HG03439 (cell line): Measurements from ENCODE around the gene PIK3C3.
A peak's percentile ranks its signal among the peaks of the same experiment; 100 is the strongest.
"Not testable (repeated sequence)": the region's sequence is repeated elsewhere in the genome, so short reads cannot be mapped to it uniquely, and the experiment has no call there.

Experiments used
- ATAC-seq: cut with Tn5 transposase; IDR thresholded peaks from one replicate; pipeline ENCODE4 v1.9.1; 2021; ENCODE audit warnings: mild to moderate bottlenecking, moderate library complexity; ENCODE audit not compliant: unreplicated experiment

PIK3C3 gene

DNA sequence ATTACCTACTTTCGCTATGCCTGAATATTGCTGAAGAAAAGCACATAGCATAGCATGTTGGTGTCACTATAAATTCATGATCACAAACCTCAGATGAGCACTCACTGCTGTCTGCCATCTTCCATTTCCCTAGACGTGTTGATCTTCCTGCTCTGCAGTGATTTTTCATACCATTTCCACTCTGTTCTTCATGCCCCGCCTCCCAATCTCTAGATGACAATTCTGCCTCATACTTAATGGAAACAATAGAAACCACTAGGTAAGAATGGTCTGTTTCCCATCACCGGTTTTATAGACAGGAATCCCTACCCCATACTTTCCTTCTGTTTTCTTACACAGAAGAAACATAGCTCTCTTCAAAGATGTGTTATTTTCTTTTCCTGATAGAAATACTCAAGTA is 63.8 kb downstream of the PIK3C3 start:
- no peak for ATAC-seq

DNA sequence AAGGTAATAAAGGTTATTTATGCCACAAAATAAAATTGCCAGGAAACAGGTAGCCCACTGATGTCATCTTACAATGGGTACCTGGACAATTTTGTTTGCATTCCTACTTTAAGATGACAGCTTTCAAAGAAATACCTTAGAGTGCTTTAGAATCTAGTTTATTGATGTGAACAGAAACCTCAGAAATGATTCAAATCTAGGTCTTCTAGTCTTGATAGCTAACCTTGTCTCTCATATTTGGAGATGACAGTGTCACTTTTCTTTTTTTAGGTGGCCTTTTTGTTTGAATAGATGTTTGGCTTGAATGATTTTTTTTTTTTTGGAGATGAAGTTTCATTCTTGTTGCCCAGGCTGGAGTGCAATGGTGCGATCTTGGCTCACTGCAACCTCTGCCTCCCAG is 69.1 kb downstream of the PIK3C3 start:
- ATAC-seq, result no peak

GRCh38 chr18:42025491-42025890 is 70.5 kb downstream of the PIK3C3 start:
- ATAC-seq, result peak; percentile 5

- ATAC-seq, result peak; percentile 94
Observed at GRCh38 chr18:42025974-42026625, 71.1 kb downstream of the PIK3C3 start.

- no peak for ATAC-seq
Observed at GRCh38 chr18:42028247-42028832, 73.3 kb downstream of the PIK3C3 start.

DNA sequence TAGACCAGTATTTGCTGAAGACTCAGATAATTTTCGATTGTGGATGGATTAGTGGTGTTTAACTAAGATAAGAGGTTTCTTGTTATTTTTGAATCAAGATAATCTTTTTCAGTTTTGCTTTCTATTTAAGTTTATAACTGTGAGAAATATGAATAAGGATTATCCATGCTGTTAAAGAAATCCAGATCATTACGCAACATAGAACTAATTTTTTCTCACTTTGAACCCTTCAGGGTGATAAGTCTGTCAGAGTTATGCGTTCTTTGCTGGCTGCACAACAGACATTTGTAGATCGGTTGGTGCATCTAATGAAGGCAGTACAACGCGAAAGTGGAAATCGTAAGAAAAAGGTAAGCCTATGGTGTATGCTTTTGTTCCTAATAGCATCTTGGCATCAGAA is 74.1 kb downstream of the PIK3C3 start:
- no peak for ATAC-seq

DNA sequence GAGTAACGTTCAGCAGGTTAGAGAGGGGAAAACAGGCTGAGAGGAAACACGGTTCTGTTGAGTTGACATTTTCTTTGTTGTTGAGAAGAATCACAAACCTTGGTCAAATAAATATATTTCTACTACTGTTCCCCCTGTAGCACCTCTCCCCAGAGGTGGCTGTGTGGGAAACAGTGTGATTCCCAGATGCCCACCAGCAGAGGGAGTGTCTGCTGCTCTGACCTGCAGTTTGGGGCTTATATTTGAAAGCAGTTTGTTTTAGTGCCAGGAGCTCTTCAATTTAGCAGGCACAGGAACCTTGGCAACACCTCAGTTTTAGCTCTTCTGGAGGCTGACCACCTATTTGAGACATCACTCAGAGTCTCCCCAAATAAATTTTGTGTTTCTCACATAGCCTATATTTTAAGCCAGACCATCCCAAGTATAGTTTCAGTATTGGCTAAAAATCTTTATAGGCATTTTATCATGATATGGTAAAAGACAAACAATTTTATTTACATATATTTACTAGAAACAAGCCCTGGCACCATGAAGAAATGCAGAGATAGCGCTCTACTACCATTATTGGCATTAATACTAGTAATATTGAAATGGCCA is 75.7 kb downstream of the PIK3C3 start:
- ATAC-seq, result no peak

- no peak for ATAC-seq
Observed at GRCh38 chr18:42032447-42032846, 77.4 kb downstream of the PIK3C3 start.

DNA sequence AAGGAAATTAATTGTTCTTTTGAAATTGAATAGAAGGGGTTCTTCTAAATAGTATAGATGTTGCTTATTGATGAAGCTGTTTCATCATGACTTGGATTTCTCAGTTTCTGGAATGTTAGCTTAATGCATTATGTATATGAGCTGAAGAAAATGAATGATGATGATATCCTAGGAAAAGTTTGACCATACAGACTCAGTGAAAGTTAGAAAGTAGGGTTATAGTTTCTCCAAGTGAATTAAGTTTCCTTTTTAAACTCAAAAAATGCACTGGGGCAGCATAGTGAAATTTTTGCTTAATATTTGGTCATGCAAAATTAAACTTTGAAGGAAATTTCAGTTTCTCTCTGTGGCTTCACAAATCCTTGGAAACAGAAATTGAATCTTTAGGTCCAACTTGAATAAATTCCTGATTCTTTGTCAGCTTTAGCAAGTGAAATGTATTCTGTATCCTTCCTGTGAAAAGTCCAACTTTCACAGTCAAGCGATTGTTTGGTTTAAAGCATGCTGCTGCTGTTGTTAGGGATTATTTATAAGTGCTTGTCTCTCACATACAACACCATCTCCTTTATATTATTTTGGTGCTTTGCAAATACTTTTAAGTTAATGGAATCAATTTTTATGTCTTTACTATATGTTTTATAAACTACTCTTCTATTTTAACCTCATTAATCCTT is 78.2 kb downstream of the PIK3C3 start:
- no peak for ATAC-seq

DNA sequence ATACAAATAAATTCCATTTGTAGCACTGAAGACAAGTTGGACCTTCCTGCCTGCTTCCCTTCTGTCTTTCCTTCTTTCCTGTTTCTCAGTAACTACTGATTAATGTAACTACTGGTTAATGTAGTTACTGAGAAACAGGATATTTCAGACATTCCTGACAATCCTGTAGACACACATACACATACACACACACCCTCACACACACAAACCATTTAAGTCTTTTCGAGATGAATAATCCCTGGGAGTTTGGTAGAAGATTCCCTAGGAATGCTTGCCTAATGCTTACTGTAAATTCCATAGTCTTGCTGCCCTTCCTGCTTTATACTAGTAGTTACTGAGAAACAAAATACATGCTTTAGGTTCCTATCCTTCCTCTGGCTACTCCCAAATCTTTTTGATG is 83.9 kb downstream of the PIK3C3 start:
- no peak for ATAC-seq

DNA sequence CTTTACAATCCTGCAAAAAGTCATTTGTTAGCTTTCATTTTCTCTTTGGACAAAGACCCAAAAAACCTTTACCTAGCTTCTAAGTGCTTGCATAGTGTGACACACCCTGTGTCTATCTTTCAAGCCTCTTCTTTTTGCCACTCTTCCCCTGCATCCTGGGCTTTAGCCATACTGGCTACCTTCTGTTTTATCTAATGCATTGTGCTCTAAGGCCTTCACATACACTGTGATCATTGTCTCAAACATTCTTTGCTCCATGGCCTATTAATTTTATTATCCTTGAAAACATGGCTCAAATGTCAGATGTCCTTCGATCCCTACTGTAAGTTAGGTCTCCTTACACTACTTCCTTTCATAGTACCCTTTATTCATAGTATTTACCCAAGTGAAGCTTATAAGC is 84.4 kb downstream of the PIK3C3 start:
- ATAC-seq, result no peak

- ATAC-seq, result no peak
Observed at GRCh38 chr18:42041793-42042192, 86.8 kb downstream of the PIK3C3 start.

DNA sequence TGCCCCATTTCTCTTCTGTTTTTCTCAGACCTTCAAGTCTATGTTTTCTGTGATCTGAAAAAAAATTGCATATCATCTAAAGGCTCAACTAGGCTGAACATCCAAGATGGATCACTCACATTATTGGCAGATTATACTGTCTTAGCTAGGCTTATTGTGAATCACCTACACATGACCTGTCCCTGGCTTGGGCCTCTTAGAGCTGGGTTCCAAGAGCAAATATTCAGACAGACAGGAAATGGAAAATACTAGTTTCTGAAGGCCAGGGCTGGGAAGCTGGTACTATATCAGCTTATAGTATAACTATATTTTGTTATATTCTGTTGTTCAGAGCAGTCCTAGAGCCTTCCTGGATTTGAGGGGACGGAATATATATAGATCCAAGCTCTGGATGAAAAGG is 90.3 kb downstream of the PIK3C3 start:
- no peak for ATAC-seq

GRCh38 chr18:42047721-42048120 is 92.7 kb downstream of the PIK3C3 start:
- ATAC-seq, result no peak

DNA sequence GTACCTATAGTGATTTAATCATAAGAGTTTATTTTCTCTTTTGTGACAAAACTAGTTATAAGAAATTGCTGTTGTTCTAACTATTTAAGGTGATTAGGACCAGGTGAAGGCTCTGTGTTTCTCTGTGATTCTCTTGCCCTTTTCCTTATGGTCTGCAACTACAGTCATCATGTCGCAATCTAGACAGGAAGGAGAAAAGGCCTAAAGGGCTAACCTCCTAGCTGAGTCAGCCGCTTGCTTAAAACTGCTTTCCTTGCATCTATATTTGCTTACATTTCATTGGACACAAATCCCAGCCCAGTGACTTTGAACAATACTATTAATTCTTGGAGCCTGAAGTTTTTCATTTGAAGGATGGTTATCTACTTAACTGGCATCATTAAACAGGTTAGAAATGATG is 93.1 kb downstream of the PIK3C3 start:
- no peak for ATAC-seq

DNA sequence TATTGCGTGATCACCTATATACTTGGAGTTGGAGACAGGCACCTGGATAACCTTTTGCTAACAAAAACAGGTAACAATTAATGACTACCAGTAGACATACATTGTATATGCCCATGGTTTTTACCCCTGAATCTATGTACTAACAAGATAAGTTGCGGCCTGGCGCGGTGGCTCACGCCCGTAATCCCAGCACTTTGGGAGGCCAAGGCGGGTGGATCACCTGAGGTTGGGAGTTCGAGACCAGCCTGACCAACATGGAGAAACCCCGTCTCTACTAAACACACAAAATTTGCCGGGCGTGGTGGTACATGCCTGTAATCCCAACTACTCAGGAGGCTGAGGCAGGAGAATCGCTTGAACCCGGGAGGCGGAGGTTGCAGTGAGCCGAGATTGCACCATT is 94.5 kb downstream of the PIK3C3 start:
- not testable (repeated sequence) for ATAC-seq

DNA sequence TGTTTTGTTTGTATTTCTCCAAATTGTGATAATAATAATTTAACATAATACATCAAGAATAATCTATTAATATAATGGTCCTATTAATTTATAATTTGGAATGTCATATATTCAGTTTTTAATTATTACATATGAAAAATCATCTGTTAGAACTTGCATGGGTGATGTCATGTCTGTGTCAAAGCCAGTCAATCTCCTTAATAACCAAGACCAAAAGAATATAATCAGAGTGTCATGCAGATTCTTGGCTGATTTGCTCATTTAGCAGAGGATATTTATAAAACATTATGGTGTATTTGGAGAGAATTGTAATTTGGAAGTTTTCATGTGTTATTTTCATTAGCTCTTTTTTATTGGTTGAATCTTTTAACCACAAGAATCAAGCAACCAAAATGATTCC is 96.4 kb downstream of the PIK3C3 start:
- no peak for ATAC-seq

DNA sequence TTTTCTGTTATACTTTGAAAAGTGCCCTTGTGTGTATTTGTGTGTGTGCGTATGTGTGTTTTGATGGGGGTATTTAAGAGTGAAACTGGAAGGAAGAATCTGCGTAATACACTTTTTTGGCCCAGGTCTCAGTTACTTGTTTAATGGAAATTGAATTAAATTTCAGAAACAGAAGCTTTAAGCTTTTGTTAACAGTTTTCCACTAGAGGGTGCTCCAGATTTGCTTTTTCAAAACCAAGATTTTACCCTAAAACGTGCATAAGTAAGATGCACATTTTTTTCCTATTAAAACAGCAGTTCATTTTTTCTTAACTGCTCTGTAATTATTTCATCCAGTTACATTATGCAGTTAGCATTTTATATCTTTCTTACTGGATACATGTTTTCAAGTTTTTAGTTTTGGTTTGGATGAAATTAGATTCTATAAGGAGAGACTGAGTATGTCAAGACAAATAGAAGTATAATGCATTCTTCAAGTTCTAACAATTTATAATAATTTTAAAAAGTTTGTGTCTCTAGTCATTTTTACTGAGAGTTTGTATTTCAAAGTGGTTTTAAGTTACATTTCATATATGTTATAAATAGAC is 97.2 kb downstream of the PIK3C3 start:
- no peak for ATAC-seq

DNA sequence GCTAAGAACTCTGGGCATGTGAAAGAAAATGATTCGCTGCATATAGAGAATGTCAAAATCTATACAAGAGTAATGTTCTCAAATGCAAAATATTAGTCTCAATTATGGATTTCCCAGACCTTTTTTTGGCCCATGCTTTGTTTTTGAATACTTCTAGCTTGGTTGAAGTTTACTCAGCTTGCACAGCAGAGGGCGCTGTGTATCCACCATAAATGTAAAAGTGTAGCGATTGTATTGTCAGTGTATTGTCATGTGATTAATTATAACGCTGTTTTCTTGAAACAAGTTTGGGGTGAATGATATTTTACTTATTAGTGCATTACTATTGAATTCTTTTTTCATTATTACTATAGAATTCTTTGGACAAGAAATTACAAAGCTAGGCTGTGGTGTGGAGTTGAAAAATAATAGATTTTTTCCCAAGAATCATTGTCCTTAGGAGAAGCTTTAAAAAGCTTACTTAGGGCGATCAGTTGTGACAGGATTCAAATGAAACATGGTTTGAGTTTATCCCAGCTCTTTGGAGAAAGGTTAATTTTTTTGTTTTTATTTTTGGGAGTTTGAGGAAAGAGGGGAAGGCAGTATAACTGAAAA is 98.3 kb downstream of the PIK3C3 start:
- ATAC-seq, result peak; percentile 91

DNA sequence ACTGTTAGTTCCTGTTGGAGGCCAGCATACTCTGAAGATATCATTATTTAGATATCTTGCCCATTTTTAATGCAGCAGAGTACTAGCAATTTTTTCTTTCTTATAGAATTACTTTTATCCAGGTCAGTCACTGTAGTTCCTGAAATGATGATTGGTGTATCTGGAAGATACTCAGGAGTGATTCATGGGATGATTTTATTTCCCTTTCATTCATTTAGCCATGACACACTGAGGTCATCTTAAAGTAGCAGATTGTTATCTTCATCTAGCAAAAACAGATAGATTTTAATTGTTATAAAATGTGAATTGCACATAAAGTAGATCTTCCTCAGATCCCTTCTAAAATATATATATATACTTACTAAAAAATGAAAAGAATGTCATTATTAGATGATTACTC is 109.1 kb downstream of the PIK3C3 start:
- no peak for ATAC-seq

- ATAC-seq, result no peak
Observed at GRCh38 chr18:42067518-42067917, 112.5 kb downstream of the PIK3C3 start.
